SU-DHL-6 (cell line): ENCODE measurements around the gene DYNC1H1.

ENCODE experiments used
- EZH2phosphoT487 ChIP-seq: fragments of 200-600 bp; sonication (generic), shearing (Covaris generic); conservative IDR thresholded peaks from 2 replicates; pipeline ENCODE4 v1.6.1; 2018; ENCODE audit warnings: mild to moderate bottlenecking, antibody characterized with exemption, low read length, moderate library complexity, mixed read lengths
- TF ChIP-seq, protein P1 (sequence below): fragments of 200-600 bp; sonication (generic); IDR thresholded peaks from one replicate; pipeline ENCODE4 v1.5.1; 2017; ENCODE audit warnings: antibody characterized with exemption, mild to moderate bottlenecking, low read length, moderate library complexity; ENCODE audit not compliant: insufficient read depth, poor library complexity, severe bottlenecking

DNA sequence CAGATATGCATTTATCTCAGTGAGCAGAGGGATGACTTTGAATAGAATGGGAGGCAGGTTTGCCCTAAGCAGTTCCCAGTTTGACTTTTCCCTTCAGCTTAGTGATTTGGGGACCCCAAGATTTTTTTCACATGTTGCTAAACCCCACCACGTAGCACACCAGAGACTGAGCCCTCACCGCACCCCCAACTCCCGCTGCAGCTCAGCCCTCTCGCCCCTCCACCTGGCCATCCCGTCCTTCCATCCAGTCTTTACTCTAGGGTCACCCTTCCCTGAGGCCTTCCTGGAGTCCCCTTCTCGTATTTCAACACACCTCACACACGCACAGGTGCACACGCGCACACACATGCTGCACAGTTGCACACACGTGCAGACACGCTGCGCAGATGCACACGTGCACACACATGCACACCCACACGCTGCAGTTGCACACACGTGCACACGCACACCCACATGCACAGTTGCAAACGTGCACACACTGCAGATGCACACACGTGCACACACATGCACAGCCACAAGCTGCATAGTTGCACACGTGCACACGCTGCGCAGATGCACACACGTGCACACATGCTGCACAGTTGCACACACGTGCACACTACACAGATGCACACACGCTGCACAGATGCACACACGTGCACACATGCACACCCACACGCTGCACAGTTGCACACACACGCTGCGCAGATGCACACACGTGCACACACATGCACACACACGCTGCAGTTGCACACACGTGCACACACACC lies 92.5 kb downstream of the DYNC1H1 start:
- TF ChIP-seq, protein P1, sequence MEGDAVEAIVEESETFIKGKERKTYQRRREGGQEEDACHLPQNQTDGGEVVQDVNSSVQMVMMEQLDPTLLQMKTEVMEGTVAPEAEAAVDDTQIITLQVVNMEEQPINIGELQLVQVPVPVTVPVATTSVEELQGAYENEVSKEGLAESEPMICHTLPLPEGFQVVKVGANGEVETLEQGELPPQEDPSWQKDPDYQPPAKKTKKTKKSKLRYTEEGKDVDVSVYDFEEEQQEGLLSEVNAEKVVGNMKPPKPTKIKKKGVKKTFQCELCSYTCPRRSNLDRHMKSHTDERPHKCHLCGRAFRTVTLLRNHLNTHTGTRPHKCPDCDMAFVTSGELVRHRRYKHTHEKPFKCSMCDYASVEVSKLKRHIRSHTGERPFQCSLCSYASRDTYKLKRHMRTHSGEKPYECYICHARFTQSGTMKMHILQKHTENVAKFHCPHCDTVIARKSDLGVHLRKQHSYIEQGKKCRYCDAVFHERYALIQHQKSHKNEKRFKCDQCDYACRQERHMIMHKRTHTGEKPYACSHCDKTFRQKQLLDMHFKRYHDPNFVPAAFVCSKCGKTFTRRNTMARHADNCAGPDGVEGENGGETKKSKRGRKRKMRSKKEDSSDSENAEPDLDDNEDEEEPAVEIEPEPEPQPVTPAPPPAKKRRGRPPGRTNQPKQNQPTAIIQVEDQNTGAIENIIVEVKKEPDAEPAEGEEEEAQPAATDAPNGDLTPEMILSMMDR = no peak
- no peak for TF ChIP-seq EZH2phosphoT487
